OCI-M1 (cell line): ENCODE measurements around the gene ACOT13.
"Not testable (repeated sequence)": the region's sequence is repeated elsewhere in the genome, so short reads cannot be mapped to it uniquely, and the experiment has no call there.

Experiments used
- DNase-seq: peaks from one replicate; lab custom pipeline; 2025; lab: John Stamatoyannopoulos, UW

The ACOT13 gene

DNA sequence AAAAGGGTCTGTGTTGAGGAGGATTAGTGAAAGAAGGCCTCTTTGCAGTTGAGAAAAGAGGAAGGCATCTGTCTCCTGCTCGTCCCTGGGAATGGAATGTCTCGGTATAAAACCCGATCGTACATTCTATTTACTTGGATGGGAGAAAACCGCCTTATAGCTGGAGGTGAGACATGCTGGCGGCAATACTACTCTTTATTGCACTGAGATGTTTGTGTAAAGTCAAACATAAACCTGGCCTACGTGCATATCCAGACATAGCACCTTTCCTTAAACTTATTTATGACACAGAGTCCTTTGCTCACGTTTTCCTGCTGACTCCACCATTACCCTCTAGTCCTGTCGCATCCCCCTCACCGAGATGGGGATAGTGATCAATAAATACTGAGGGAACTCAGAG lies 4.6 kb upstream of the ACOT13 start:
- DNase-seq: no peak

DNA sequence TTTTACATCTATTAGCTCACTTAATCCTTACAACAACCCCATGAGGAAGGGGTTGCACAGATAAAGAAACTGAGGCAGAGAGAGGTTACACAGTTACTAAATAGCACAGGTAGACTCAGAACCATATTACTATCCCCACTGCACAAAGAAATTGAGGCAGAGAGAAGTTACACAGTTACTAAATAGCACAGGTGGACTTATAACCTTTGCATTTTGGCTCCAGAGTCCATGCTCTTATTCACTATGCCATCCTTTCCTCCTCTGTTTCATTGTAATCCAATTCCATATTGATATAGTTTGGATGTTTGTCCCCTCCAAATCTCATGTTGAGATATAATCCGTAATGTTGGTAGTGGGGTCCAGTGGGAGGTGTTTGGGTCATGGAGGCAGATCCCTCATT lies 3.7 kb upstream of the ACOT13 start:
- DNase-seq: no peak

DNA sequence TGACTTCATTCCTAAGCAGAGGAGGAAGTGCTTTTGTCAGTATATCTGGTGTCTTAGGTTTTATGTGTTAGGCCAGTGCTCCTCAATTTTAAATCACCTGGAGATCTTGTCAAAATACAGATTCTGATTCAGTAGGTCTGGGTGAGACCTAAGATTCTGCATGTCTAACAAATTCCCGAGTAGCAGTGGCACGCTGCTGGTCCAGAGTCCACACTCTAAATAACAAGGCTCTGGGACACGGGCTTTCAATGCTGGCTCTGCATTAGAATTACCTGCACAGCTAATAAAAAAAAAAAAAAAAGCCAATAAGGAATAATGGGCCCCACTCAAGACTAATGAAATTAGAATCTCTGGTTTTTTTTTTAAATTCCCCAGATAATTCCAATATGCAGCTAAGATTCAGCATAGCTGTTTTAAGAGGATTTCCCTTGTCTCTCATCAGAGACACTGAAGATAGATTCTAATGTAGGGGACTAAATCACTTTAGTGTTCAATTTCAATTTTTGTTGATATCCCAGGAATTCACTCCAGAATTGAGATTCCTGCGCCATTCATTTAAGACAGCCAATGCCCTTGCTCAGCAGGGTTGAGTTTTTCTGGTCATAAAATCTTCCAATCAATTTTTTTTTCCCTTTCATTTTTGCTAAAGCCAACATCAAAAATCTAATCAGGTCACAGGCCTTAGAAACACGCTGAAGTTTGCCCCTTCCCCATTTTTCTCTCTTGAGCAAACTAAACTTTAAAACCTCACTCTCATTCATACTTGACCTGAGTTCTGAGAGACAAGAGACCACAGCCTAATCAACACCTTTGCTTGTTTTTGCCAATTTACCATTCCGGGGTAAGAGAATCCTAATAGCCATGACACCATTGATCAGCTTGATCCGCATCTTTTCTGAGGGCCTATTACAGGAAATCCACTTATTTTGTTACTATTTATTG lies 2.6 kb upstream of the ACOT13 start:
- DNase-seq: no peak

DNA sequence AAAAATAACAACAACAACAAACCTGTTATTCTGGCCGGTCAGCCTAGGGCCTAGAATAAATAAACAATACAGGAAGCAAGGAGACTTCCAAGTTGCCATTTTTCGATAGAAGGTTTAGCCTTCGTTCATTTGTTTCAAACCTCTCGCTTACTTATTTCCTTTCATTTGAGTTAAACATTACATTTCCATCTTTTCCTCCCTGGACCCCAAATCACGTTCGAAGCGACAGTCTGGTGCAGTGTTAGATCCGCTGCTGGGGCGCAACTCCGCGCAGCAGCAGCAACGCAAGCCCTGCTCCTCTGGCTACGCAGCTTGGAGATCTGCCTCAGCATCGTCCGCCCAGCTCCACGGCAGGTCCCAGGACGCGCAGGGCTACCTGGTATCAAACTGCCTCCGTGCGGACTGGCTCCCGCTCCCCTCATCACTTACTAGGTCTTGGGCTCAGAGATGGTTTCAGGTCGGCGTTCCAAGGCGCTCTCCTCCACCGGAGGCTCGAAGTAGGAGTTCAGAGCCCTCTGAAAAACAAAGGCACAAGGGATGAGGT lies 708 bp upstream of the ACOT13 start:
- no peak for DNase-seq

DNA sequence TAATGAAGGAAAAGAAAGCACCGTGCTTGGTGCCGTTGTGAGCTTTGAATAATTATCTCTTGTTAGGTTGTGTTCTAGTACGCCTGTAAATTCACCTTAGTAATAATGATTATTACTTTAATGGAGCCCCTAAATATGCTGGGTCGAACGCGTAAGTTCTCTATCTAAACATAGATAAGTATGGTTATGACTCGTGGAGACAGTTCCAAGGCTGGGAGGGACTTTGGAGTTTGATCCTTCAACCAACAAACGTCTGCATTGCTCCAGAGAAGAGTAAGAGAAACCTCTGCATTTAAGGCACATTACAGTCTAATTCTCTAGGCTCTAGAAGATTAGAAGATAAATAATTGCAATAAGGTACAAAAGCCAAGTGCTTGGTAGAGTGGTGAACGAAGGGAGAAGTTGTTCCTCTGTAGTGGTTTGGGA lies 514 bp downstream of the ACOT13 start:
- DNase-seq: peak; percentile 80

DNA sequence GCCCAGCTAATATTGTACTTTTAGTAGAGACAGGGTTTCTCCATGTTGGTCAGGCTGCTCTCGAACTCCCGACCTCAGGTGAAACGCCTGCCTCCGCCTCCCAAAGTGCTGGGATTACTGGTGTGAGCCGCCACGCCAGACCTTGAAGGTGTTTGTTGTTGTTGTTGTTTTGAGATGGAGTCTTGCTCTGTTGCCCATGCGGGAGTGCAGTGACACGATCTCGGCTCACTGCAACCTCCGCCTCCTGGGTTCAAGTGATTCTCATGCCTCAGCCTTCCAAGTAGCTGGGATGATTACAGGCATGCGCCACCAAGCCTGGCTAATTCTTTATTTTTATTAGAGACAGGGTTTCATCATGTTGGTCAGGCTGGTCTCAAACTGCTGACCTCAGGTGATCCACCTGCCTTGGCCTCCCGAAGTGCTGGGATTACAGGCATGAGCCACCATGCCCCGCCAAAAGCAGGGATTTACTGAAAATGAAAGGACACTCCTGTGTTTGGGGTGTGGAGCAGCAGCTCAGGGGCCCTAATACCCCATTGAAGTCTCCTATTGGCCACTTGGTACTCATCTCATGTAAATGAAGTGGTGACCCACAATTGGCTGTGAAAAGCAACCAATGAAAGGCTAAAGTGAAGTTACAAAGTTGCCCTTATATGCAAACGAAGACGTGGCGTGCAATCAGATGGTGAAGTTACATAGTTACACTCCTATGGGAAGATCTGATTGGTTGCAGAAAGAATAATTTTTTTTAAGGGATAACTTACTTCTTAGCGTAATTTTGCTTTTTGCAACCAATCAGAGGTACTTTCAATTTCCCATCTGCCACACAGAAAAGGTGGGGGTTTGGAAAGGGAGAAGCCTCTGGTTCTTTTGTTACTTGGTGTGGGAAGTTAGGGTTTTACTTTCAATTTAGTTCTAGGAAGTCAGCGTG lies 1.5 kb downstream of the ACOT13 start:
- peak; percentile 98 for DNase-seq

DNA sequence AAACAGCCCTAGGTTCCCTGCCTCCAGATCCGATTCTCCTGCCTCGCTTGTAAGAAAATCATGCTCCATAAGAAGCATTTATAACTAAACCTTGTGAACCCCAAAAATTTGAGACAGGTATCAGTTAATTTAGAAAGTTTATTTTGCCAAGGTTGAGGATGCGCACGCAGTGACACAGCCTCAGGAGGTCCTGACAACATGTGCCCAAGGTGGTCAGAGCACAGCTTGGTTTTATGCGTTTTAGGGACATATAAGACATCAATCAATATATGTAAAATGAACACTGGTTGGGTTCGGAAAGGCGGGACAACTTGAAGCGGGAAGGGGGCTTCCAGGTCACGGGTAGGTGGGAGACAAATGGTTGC lies 2.1 kb downstream of the ACOT13 start:
- no peak for DNase-seq

DNA sequence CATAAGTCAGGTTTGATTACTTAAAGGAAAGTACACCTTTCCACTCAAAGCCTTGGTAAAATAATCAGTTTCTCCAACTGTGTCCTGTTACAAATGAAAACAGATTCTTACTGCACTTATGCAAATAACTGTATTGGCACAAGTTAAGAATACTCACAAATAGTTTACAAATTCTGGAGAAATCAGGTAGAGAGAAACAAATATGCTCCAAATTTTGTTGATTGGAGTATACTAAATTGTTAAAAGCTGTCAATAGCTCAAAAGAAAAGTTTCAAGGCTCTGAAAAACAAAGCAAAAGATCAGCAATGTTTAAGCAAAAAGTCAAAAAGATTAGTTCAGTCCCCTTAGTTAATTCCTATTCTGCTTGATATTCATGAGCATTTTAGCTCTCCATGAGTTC lies 3.6 kb downstream of the ACOT13 start:
- DNase-seq: peak; percentile 42

DNA sequence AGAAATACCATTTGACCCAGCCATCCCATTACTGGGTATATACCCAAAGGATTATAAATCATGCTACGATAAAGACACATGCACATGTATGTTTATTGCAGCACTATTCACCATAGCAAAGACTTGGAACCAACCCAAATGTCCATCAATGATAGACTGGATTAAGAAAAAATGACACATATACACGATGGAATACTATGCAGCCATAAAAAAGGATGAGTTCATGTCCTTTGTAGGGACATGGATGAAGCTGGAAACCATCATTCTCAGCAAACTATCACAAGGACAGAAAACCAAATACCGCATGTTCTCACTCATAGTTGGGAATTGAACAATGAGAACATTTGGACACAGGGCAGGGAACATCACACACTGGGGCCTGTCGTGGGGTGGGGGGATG lies 4.2 kb downstream of the ACOT13 start:
- DNase-seq: not testable (repeated sequence)

DNA sequence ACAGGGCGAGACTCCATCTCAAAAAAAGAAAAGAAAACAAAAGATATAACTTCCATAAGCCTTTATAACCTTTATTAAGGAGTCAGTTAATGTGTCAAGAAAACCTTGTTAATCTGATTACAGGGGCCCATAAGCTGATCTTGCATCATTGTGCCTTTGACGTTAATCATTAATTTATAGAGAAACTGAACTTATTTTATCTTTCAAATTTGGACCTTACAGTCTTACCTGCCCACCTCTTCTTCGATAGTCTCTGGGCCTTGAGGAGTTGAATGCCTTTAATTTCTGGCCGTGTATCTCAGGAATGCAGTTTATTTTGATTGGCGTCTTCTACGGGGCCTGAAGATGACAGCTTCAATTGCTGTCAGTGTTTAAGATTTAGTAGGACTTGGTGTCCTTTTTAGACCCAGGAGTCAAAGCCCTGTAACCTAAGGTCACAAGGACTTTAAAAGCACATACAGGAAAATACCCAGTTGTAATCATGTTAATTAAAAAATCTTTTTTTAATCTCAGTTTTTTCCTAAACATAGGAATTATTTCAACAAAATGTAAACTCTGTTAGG lies 5.8 kb downstream of the ACOT13 start:
- DNase-seq: no peak

DNA sequence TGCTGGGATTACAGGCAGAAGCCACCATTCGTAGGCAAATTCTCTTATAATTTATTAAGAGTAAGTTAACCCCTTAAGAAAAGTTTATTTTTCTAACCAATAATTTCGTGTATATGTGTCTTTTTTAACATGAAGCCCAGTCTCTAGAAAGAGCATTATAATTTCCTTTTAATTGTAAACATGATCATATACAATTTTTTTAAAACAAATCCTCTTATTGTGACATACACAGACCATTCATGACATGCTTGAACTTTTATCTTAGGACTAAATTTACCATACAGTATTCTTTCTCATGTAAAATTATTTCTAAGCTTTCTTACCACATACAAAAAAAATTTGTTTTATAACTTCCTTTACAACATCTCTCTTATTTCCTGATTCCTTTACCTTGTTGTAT lies 6.7 kb downstream of the ACOT13 start:
- peak; percentile 52 for DNase-seq

DNA sequence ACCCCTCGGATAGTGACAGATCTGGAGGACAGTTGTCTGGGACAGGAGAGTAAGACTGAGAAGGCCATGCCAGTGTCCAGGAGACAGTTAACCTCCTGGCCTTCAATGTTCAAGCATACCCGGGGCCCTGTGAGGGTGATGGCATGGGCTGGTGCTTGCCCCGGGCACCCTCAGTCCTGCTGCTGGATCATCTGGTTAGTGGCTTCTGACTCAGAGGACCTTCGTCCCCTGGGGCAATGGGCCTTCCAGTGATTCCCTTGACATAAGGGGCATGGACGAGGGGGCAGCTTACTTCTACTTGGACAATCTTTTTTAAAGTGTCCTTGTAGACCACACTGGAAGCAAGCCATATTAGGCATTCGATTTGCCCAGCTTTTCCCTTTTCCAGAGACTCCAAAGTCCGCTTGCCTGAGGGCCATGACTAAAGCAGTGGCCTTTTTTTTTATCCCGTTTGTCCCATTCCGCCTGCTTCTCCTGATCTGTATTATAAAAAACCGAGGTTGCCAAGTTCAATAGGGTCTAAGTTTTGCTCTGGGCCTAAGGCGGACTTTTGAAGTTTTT lies 12.0 kb downstream of the ACOT13 start:
- not testable (repeated sequence) for DNase-seq

DNA sequence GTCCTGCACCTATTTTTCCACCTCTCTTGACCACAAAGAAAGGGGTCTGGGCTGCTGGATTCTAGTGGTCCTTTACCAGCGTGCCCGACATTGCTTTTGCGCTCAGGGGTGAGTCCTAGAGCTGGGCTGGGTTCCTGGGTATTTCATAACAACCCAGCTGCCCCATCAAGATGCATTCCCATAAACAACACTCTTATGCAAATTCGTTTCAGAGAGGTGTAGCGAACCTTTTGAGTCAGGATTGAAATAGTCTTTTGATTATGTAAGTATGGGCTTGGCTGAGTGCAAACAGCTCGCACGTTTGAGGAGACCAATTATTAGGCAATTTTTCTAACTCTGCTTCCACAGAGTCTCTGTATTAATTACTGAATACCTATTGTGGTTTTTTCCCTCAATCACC lies 13.7 kb downstream of the ACOT13 start:
- no peak for DNase-seq

DNA sequence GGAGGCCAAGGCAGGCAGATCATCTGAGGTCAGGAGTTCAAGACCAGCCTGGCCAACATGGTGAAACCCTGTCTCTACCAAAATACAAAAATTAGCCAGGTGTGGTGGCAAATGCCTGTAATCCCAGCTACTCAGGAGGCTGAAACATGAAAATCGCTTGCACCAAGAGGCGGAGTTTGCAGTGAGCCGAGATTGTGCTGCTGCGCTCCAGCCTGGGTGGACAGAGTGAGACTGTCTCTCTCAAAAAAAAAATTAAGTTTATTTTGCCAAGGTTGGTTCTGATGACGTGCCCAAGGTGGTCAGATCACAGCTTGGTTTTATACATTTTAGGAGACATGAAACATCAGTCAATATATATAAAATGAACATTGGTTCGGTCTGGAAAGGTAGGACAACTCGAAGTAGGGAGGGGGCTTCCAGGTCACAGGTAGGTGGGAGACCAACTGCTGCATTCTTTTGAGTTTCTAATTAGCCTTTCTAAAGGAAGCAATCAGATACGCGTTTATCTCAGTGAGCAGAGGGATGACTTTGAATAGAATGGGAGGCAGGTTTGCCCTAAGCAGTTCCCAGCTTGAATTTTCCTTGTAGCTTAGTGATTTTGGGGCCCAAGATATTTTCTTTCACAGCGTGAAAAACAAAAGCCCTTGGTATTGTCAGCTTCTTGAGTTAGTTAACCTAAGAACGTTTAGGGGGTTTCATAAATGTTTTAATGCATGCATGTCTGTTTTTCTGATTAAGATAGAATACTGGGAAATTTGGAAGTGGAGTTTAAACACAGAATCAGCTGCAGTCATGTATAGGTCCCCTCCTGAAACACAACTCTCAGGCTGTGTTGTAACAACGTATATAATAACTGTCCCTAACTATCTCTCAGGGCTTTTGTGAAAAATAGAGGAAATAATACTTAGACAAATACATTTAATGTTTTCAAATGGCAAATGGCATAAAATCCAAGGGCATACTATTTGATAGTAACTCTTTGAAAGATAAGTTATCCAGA lies 16.7 kb downstream of the ACOT13 start:
- no peak for DNase-seq

DNA sequence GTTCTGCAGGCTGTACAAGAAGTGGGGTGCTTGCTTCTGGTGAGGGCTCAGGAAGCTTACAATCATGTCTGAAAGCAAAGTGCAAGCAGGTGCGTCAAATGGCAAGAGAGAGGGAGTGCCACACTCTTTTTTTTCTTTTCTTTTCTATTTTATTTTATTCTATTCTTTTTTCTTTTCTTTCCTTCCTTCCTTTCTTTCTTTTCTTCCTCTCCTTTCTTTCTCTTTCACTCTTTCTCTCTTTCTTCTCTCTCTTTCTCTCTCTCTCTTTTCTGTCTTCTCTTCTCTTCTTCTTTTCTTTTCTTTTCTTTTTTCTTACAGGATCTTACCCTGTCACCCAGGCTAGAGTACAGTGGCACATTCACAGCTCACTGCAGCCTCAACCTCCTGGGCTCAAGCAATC lies 19.5 kb downstream of the ACOT13 start:
- no peak for DNase-seq

DNA sequence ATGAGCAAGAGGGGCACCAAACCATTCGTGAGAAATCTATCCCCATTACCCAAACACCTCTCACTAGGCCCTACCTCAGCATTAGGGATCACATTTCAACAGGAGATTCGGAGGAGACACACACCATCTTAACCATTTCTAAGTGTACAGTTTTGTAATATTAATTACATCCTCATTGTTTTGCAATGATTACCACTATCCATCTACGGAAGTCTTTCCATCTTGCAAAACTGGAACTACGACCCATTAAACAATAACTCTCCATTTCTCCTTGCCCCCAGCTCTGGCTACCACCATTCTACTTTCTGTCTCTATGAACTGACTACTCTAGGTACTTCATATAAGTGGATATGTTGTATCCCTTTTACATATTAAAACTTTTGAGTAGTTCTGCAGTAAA lies 20.1 kb downstream of the ACOT13 start:
- DNase-seq: no peak

DNA sequence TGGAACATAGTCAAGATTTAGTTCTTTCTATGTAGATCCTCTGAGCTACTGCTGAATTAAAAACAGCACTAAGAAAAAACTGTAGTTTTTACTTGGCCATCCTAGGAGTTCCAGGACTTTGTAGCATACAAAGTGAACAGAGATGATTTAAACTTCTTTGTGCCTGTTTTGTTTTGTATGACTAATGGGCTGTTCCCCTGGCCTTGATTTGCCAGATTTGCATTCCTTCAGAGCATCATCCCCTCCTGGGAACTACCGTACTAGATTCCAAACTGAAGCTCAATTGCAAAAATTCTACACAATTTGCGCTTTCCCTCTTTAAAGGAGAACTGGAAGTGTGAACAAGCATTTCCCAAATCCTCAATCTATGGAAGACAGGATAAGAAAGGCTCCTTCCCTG lies 23.1 kb downstream of the ACOT13 start:
- DNase-seq: no peak

DNA sequence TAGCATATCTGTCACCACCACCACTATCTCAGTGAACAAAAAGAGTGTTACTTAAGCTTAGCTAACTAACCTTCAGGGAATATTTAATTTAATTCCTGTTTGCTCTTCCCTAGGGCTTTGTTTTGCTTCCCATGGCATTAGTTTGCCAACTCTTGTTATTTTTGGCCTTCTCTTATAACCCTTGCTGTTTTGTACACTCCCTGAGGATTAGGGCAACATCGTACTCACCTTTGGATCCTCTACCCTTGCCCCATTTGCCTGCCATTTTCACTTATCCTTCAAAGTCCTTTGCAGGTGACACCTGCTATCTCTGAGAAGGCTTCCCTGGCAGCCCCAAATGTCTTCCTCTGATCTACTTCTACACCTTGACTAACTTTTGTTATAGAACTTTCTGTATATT lies 23.7 kb downstream of the ACOT13 start:
- no peak for DNase-seq

DNA sequence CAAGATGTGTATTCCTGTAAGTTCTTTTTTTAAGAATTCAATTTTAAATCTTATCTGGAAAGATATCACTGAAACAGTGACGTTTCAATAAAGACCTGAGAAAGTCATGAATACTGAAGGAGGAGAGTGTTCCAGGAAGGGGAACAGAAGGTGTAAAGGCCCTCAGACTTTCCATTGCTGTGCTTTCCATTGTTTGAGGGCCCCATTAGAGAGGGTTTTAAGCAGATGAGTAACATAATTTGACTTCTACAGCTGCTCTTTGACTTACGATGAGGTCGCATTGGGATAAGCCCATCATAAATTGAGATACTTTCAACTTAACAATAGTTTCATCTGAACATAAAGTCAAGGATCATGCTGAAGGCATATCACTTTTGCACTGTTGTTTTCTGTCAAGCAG lies 24.7 kb downstream of the ACOT13 start:
- DNase-seq: no peak

DNA sequence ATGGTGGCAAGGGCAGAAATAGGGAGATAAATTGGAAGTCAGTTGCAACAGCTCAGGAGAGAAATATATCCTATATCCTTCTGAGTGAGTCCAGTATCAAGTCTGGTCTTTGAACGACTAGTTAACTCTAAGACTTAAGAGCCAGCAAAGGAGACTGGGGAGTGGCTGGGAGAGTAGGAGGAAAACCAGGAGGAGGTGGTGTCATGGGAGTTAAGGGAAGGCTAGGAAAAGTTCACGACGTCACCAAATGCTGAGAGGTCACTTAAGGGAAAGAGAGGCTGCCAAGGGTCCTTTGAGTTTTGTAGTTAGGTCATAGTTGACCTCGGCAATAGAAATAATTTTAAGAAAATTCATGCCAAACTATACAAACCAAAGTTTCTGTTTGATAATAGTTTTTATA lies 25.1 kb downstream of the ACOT13 start:
- DNase-seq: no peak

DNA sequence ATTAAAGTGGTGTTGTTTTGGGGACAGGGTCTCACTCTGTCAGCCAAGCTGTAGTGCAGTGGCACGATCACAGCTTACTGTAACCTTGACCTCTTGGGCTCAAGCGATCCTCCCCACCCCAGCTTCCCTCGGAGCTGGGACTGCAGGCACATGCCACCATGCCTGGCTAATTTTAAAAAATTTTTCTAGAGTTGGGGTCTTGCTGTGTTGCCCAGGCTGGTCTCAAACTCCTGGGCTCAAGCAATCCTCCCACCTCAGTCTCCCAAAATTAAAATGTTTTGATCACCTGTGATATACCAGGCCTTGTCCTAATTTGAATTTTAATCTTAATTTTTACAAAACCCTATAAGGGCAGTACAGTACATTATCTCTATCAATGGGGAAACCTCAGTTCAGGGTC lies 25.5 kb downstream of the ACOT13 start:
- no peak for DNase-seq
